Mesenteric fat pad (tissue), 1 donor: ENCODE measurements around the gene ZNF226. TPM values are rescaled to one million over a fixed set of nuclear protein-coding genes. Genes with fewer than 3 reads are reported as not detected.
"Not testable (repeated sequence)": the region's sequence is repeated elsewhere in the genome, so short reads cannot be mapped to it uniquely, and the experiment has no call there.

Source experiments
- DNase-seq: peaks from one replicate; pipeline ENCODE4 v3.0.0-alpha.2; 2020; ENCODE audit warnings: low spot score
- long read RNA-seq: library from polyadenylated mRNA; unstranded; transcript quantifications from one replicate; pipeline ENCODE4 v2.0.0, GENCODE V29; 2020
- total RNA-seq: library from RNA; stranded (reverse); fragmentation: NEBNext Ultra II Directional; extraction: Animal tissue kit (Norgen Biotek cat#: 25700); gene quantifications from one replicate; pipeline ENCODE4 v1.2.1, GENCODE V29; 2021
- donor health status: DM: yes; HTN: yes; CAD: no.

ZNF226 gene
- total RNA-seq = 12.2 TPM
- long read RNA-seq, transcript ZNF226-218 (6 exons, 548 nt) = major isoform, 7 of 15 reads
- long read RNA-seq, partial matches to known transcripts = 0 of 15 reads
- long read RNA-seq, other reads (novel, unspliced or antisense) = 1 of 15 reads

GRCh38 chr19:44164673-44165512 lies at the start of gene ZNF226:
ZNF226 (plus strand) TSS chr19:44165100; CDS start chr19:44170081, 4,981 bp downstream.
- peak; percentile 92 for DNase-seq

DNA sequence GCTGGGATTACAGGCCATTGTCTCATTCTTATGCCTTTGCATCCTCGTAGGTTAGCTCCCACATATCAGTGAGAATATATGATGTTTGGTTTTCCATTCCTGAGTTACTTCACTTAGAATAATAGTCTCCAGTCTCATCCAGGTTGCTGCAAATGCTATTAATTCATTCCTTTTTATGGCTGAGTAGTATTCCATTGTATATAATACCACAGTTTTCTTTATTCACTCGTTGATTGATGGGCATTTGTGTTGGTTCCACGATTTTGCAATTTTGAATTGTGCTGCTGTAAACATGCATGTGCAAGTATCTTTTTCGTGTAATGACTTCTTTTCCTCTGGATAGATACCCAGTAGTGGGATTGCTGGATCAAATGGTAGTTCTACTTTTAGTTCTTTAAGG lies 43.7 kb upstream of the ZNF226 start:
- DNase-seq = not testable (repeated sequence)

DNA sequence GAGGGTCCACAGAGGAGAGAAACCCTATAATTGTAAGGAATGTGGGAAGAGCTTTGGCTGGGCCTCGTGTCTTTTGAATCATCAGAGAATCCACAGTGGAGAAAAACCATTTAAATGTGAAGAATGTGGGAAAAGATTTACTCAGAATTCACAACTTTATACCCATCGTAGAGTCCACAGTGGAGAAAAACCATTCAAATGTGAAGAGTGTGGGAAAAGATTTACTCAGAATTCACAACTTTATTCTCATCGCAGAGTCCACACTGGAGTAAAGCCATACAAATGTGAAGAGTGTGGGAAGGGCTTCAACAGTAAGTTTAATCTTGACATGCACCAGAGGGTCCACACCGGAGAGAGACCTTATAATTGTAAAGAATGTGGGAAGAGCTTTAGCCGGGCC lies 32.9 kb upstream of the ZNF226 start:
- DNase-seq = no peak

DNA sequence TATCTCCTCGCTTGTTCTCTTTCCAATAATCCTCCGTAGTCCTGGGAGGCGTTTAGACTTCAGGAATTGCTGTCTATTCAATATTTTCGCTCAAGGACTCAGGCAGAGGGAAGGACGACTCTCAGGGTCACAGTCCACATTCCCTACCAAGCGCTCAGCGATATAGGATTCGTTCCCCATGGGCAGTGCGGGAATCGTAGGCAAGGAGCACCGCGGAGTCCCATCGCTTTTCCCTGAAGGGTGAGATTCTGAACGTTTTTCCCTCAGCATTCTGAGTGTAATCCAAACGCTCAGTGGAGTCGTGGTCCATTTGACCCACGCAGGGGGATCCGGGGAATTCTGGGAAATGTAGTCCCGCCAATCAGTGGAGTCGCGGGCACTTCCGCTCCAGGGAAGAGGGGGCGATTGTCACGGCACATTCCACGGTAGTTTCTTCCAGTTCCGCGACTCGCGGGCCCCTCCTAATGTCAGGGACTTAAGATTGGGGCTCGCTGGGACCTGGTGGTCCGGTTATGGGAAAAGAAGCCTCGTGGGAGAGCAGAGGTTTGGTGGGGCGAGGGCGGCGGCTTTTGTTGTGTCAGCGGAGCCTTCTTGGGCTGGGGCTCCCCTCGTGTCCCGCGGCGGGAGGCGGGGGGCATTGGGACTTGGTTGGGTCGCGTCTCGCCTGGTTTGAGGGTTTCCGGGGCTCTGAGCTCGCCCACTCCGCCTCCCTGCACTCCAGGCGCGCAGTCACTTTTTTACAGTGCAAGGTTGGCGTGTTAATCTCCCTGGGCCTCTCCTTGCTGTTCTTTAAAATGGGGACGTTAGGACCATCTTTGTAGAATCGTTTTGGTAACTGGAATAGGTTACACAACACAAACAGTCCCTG lies 23.5 kb upstream of the ZNF226 start, which contains the start of gene ZNF234:
Gene ZNF234 (plus strand): TSS at position 364 of the 868 bp plus-strand sequence. CDS start 3,079 bp downstream, outside the sequence.
- peak; percentile 92 for DNase-seq

GRCh38 chr19:44142059-44142433 lies 22.9 kb upstream of the ZNF226 start:
- no peak for DNase-seq

DNA sequence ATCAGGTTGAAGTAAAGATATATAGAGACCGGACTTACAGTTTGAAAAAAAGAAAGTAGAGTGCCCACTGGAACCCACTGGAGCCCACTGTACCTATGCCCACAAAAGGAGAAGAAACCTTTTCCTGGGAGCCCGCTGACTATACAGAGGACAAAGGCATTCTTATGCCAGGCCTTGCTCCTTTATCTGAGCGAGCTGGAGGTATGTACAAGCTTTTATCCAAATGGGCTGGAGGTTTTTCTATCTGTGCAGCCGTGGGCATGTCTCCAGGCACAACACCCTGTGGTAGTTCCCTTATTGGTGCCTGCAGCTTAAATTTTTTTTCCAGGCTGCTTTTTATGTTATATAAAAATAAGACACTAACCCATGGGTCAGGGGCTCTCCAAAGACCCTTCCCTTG lies 15.1 kb upstream of the ZNF226 start:
- no peak for DNase-seq

DNA sequence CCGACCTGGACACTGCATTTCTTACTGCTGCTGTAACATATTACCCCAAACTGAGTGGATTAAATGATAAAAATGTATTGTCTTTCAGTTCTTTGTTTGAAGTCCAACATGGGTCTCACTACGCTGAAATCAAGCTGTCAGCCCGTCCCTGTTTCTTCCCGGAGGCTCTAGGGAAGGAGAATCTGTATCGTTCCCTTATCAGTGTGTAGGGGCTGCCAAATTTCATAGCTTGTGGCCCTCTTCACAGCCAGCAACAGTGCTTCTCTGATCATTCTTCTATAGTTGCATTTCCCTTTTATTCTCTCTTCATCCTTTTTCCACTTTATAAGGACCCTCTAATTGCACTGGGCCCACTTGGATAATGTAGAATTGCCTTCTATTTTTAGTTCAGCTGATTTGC lies 13.4 kb upstream of the ZNF226 start:
- no peak for DNase-seq

DNA sequence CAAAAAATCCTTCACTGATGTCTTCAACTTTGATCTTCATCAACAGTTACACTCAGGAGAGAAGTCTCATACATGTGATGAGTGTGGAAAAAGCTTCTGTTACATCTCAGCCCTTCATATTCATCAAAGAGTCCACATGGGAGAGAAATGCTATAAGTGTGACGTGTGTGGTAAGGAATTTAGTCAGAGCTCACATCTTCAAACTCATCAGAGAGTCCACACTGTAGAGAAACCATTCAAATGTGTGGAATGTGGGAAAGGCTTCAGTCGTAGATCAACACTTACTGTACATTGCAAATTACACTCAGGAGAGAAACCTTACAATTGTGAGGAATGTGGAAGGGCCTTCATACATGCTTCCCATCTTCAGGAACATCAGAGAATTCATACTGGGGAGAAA lies 8.4 kb upstream of the ZNF226 start:
- DNase-seq = no peak

GRCh38 chr19:44163789-44164188 lies 1.1 kb upstream of the ZNF226 start:
- no peak for DNase-seq

- DNase-seq = no peak
Measured at GRCh38 chr19:44164327-44164672, 600 bp upstream of the ZNF226 start.

DNA sequence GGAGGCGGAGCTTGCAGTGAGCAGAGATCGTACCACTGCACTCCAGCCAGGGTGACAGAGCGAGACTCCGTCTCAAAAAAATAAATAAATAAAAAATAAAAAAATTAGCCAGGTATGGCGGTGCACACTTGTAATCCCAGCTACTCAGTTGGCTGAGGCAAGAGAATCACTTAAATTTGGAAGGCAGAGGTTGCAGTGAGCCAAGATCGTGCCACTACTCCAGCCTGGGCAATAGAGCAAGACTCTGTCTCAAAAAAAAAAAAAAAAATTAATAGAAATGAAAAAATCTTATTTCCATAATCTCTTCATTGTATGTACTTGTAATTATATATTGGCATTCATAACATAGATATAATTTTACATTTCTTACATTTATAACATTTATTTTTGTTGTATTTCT lies 5.8 kb downstream of the ZNF226 start:
- DNase-seq = not testable (repeated sequence)

GRCh38 chr19:44176590-44176989 lies 11.7 kb downstream of the ZNF226 start:
- DNase-seq = no peak

DNA sequence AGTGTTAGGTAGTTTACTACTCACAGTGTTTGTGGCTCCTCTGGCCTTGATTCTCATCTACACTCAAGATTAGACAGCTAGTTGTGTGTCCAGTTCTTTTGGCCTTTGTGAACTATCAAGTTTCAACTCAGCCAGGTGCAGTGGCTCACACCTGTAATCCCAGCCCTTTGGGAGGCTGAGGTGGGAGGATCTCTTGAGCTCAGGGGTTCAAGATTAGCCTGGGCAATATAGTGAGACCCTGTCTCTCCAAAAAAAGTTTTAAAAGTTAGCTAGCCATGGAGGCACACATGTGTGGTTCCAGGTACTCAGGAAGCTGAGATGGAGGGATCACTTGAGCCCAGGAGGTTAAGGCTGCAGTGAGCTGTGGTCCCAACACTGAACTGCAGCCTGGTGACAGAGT lies 16.1 kb downstream of the ZNF226 start:
- no peak for DNase-seq

- DNase-seq = no peak
Measured at GRCh38 chr19:44182145-44182544, 17.2 kb downstream of the ZNF226 start.

DNA sequence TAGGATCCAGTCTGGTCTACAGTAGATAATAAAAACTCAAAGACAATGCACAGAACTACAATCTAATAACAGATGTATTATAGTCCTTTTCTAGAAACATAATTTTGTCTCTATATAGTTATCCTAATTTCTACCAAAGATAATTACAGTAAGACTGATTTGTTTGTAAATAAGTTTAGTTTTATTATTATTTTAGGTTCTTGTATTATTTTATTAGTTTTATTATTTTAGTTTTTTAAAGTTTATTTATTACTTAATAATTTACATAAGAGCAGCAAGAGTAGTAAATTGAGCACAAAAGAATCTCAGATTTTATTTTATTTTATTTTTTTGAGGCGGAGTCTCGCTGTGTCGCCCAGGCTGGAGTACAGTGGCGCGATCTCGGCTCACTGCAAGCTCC lies 25.1 kb downstream of the ZNF226 start:
- no peak for DNase-seq

GRCh38 chr19:44192127-44192526 lies 27.2 kb downstream of the ZNF226 start:
- DNase-seq = no peak

GRCh38 chr19:44196772-44197171 lies 31.9 kb downstream of the ZNF226 start:
- DNase-seq = no peak

GRCh38 chr19:44202470-44202869 lies 37.6 kb downstream of the ZNF226 start:
- no peak for DNase-seq

DNA sequence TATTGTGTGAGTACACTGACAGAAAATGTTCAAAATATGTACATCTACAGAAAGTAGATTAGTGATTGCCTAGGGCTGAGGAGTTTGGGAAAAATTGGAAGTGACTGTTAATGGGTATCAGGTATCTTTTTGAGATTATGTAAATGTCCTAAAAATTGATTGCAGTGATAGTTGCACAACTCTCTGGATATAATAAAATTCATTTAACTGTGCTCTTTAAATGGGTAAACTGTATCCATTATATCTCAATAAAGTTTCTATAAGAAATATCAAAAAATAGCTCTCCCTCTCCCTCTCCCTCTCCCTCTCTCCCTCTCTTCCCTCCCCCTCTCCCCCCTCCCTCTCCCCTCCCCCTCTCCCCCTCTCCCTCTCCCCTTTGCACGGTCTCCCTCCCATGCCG lies 38.1 kb downstream of the ZNF226 start:
- no peak for DNase-seq

GRCh38 chr19:44203877-44204276 lies 39.0 kb downstream of the ZNF226 start:
- DNase-seq = not testable (repeated sequence)

DNA sequence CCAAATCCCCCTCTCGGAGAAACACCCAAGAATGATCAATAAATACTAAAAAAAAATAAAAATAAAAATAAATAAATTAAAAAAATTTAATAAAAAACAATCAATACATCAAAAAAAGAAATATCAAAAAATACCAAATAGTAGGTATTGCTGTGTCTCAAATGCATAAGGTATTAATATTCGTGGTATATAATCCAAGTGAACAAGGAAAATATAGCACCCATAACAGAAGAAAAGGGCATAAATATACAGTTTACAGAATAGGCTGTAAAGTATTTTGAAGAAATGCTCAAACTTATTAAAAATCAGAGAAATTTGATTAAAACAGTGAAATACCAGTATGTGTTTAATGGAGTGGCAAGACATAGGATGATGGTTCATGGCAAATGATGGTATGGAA lies 39.9 kb downstream of the ZNF226 start:
- no peak for DNase-seq
